Colon (tissue), 2 donors: ENCODE measurements around the gene CREB3.

Source experiments
- FAIRE-seq: peaks from 2 replicates; lab custom pipeline; 2012; peaks lifted over from hg19 to GRCh38; lab: Jason Lieb, UNC
- donor health status: control.
- donor health status: control.

The CREB3 gene

GRCh38 chr9:35732185-35732799, at the start of gene CREB3, which contains the start of gene TLN1:
Gene CREB3, plus strand, starts transcription at chr9:35732666. Its CDS starts 107 bp downstream, at chr9:35732773.
Gene TLN1, minus strand, starts transcription at chr9:35732195. Its CDS starts 6,501 bp downstream, at chr9:35725694.
- peak; percentile 33 for FAIRE-seq

- FAIRE-seq = no peak
These were observed 49.1 kb upstream of the CREB3 start for GRCh38 chr9:35683323-35683722.

GRCh38 chr9:35684921-35685320, 47.5 kb upstream of the CREB3 start:
- no peak for FAIRE-seq

- FAIRE-seq = no peak
These were observed 47.0 kb upstream of the CREB3 start for GRCh38 chr9:35685506-35685905.

GRCh38 chr9:35686222-35687203, 46.0 kb upstream of the CREB3 start:
- FAIRE-seq = no peak

- FAIRE-seq = no peak
These were observed 45.2 kb upstream of the CREB3 start for GRCh38 chr9:35687306-35687705.

- no peak for FAIRE-seq
These were observed 44.4 kb upstream of the CREB3 start for GRCh38 chr9:35687972-35688557.

- no peak for FAIRE-seq
These were observed 43.6 kb upstream of the CREB3 start for GRCh38 chr9:35688558-35689541.

GRCh38 chr9:35689542-35690293, 42.7 kb upstream of the CREB3 start, which contains the start of gene TPM2:
Gene TPM2, minus strand, starts transcription at chr9:35689925. Its CDS starts 108 bp downstream, at chr9:35689817.
- FAIRE-seq = no peak

GRCh38 chr9:35690294-35690613, 42.2 kb upstream of the CREB3 start:
- no peak for FAIRE-seq

GRCh38 chr9:35690614-35691333, 41.7 kb upstream of the CREB3 start:
- FAIRE-seq = no peak

GRCh38 chr9:35691334-35691650, 41.2 kb upstream of the CREB3 start:
- FAIRE-seq = no peak

- FAIRE-seq = no peak
These were observed 40.6 kb upstream of the CREB3 start for GRCh38 chr9:35691757-35692301.

GRCh38 chr9:35695943-35696401, 36.5 kb upstream of the CREB3 start:
- FAIRE-seq = no peak

- FAIRE-seq = no peak
These were observed 35.8 kb upstream of the CREB3 start for GRCh38 chr9:35696520-35697215.

GRCh38 chr9:35697486-35697885, 35.0 kb upstream of the CREB3 start:
- no peak for FAIRE-seq

GRCh38 chr9:35698231-35698630, 34.2 kb upstream of the CREB3 start:
- no peak for FAIRE-seq

- no peak for FAIRE-seq
These were observed 32.4 kb upstream of the CREB3 start for GRCh38 chr9:35700031-35700430.

GRCh38 chr9:35700942-35701341, 31.5 kb upstream of the CREB3 start:
- no peak for FAIRE-seq
